Suprapubic skin (tissue), 4 donors: ENCODE measurements around the gene SH3RF1. TPM values are rescaled to one million over a fixed set of nuclear protein-coding genes. Genes with fewer than 3 reads are reported as not detected.
"Not testable (repeated sequence)": the region's sequence is repeated elsewhere in the genome, so short reads cannot be mapped to it uniquely, and the experiment has no call there.

Source experiments
- DNase-seq, 2 donors: peaks; one replicate each; pipeline ENCODE4 v3.0.0-alpha.2; 2019; ENCODE audit warnings: low spot score in 2 of 2
- H3K27ac ChIP-seq: fragments of 200-600 bp; sonication (generic); one replicate; pipeline ENCODE4 v1.5.1; 2019
- H3K27me3 ChIP-seq: fragments of 200-600 bp; sonication (generic); one replicate; pipeline ENCODE4 v1.5.1; 2019
- H3K36me3 ChIP-seq: fragments of 200-600 bp; sonication (generic); one replicate; pipeline ENCODE4 v1.5.1; 2019
- H3K4me1 ChIP-seq: fragments of 200-600 bp; sonication (generic); one replicate; pipeline ENCODE4 v1.5.1; 2019
- H3K4me3 ChIP-seq: fragments of 200-600 bp; sonication (generic); one replicate; pipeline ENCODE4 v1.5.1; 2019; ENCODE audit warnings: mild to moderate bottlenecking
- H3K9me3 ChIP-seq: fragments of 200-600 bp; sonication (generic); one replicate; pipeline ENCODE4 v1.5.1; 2019
- CTCF ChIP-seq, 2 donors: fragments of 200-600 bp in 1 of 2; fragments of 450-650 bp in 1 of 2; sonication (generic) in 1 of 2; IDR thresholded peaks; one replicate each; pipeline ENCODE4 v1.5.1; 2016 to 2019; ENCODE audit warnings: antibody characterized with exemption in 2 of 2, mild to moderate bottlenecking in 1 of 2, moderate library complexity in 1 of 2
- EP300 ChIP-seq: sonication (generic); formaldehyde crosslinking; IDR thresholded peaks from one replicate; pipeline ENCODE4 v1.6.1; 2017; ENCODE audit warnings: antibody characterized with exemption
- POLR2A ChIP-seq, 2 donors: fragments of 450-650 bp; IDR thresholded peaks; one replicate each; pipeline ENCODE4 v1.6.1; 2017; ENCODE audit warnings: antibody characterized with exemption in 2 of 2, mild to moderate bottlenecking in 2 of 2, moderate library complexity in 2 of 2
- POLR2AphosphoS5 ChIP-seq, 3 donors: sonication (generic); formaldehyde crosslinking; IDR thresholded peaks; one replicate each; pipeline ENCODE4 v1.6.1; 2017; ENCODE audit warnings: antibody characterized with exemption in 3 of 3
- WGBS: methylation state at CpG from one replicate; pipeline ENCODE4 v1.1.5; 2018; 5-methylcytosine and 5-hydroxymethylcytosine counted together
- total RNA-seq, 4 donors: library from RNA; depleted of rRNA; stranded (reverse); fragments of >200 nt; gene quantifications; one replicate each; pipeline ENCODE4 v1.1.0, GENCODE V29; 2016

SH3RF1 gene
- total RNA-seq, 4 donors from 2014 or later, result 10.8 to 18.1 (median 15.0) TPM

GRCh38 chr4:169208090-169208455, 62.7 kb downstream of the SH3RF1 start:
- H3K36me3 ChIP-seq, result no peaks in the 10 kb centered on the region
- peaks cover 18% of the 10 kb centered on the region for H3K4me1 ChIP-seq
- no peaks in the 10 kb centered on the region for H3K9me3 ChIP-seq
- H3K27ac ChIP-seq, result no peak overlapping the region
- H3K4me3 ChIP-seq, result no peak overlapping the region
- WGBS, result 83% methylated on average over 3 of the region's 3 CpGs
- no peaks in the 10 kb centered on the region for H3K27me3 ChIP-seq
- no peak for DNase-seq
- no peak for TF ChIP-seq POLR2AphosphoS5 (IDR thresholded peaks at IDR 0.05)
- no peak for TF ChIP-seq CTCF (IDR thresholded peaks at IDR 0.05)
- TF ChIP-seq POLR2A (IDR thresholded peaks at IDR 0.05), result no peak
- no peak for TF ChIP-seq EP300

GRCh38 chr4:169207436-169208089, 63.2 kb downstream of the SH3RF1 start:
- H3K36me3 ChIP-seq, result no peaks in the 10 kb centered on the region
- WGBS, result 94% methylated on average over 2 of the region's 2 CpGs
- no peak overlapping the region for H3K4me3 ChIP-seq
- H3K9me3 ChIP-seq, result no peaks in the 10 kb centered on the region
- no peak overlapping the region for H3K27ac ChIP-seq
- no peak for DNase-seq
- no peaks in the 10 kb centered on the region for H3K27me3 ChIP-seq
- no peak for TF ChIP-seq POLR2A (IDR thresholded peaks at IDR 0.05)
- peaks cover 18% of the 10 kb centered on the region for H3K4me1 ChIP-seq

- Histone ChIP-seq H3K4me3 (no peak overlapping the region), H3K27ac (no peak overlapping the region), H3K9me3 (no peaks in the 10 kb centered on the region), H3K27me3 (no peaks in the 10 kb centered on the region), H3K4me1 (peaks cover 36% of the 10 kb centered on the region), H3K36me3 (no peaks in the 10 kb centered on the region)
- TF ChIP-seq EP300 (no peak), CTCF (IDR thresholded peaks at IDR 0.05) (no peak), POLR2AphosphoS5 (IDR thresholded peaks at IDR 0.05) (no peak), POLR2A (IDR thresholded peaks at IDR 0.05) (no peak)
- DNase-seq, result no peak
Measured at GRCh38 chr4:169205744-169206080, 65.0 kb downstream of the SH3RF1 start.

GRCh38 chr4:169205075-169205743, 65.5 kb downstream of the SH3RF1 start:
- peaks cover 39% of the 10 kb centered on the region for H3K4me1 ChIP-seq
- no peak for TF ChIP-seq EP300
- no peak for TF ChIP-seq CTCF (IDR thresholded peaks at IDR 0.05)
- no peak for TF ChIP-seq POLR2AphosphoS5 (IDR thresholded peaks at IDR 0.05)
- no peak for TF ChIP-seq POLR2A (IDR thresholded peaks at IDR 0.05)
- 58% methylated on average over 3 of the region's 3 CpGs for WGBS
- no peak overlapping the region for H3K27ac ChIP-seq
- no peak overlapping the region for H3K4me3 ChIP-seq
- no peak for DNase-seq
- no peaks in the 10 kb centered on the region for H3K36me3 ChIP-seq
- no peaks in the 10 kb centered on the region for H3K9me3 ChIP-seq
- H3K27me3 ChIP-seq, result no peaks in the 10 kb centered on the region

- DNase-seq, result no peak
- Histone ChIP-seq H3K4me1 (peaks cover 39% of the 10 kb centered on the region), H3K4me3 (no peak overlapping the region), H3K9me3 (no peaks in the 10 kb centered on the region), H3K27ac (no peak overlapping the region), H3K27me3 (no peaks in the 10 kb centered on the region), H3K36me3 (no peaks in the 10 kb centered on the region)
- WGBS, result 51% methylated on average over 6 of the region's 6 CpGs
- TF ChIP-seq CTCF (IDR thresholded peaks at IDR 0.05) (no peak), EP300 (no peak), POLR2AphosphoS5 (IDR thresholded peaks at IDR 0.05) (no peak), POLR2A (IDR thresholded peaks at IDR 0.05) (no peak)
Measured at GRCh38 chr4:169203891-169204290, 66.9 kb downstream of the SH3RF1 start.

- peaks cover 39% of the 10 kb centered on the region for H3K4me1 ChIP-seq
- not testable (repeated sequence) for H3K27me3 ChIP-seq, H3K9me3 ChIP-seq, H3K27ac ChIP-seq, DNase-seq, H3K36me3 ChIP-seq, H3K4me3 ChIP-seq
- 84% methylated on average over 4 of the region's 4 CpGs for WGBS
Measured at GRCh38 chr4:169203278-169203677, 67.5 kb downstream of the SH3RF1 start.
